ENCODE data around the gene MAGI2. TPM values are rescaled to one million over a fixed set of nuclear protein-coding genes. Genes with fewer than 3 reads are reported as not detected.

The MAGI2 gene
- total RNA-seq, 2 donors from 2014 or later, result 18.3 to 31.8 TPM

- Histone ChIP-seq H3K27me3 (replicated peaks; ENCODE audit: insufficient read depth) (no peaks in the 10 kb centered on the region), H3K9me3 (no peaks in the 10 kb centered on the region), H3K4me1 (ENCODE audit: control insufficient read depth in 1 of 2, low read depth in 2 of 2) (no peaks in the 10 kb centered on the region), H3K27ac (no peak overlapping the region), H3K36me3 (no peaks in the 10 kb centered on the region), H3K4me3 (no peak overlapping the region)
- ATAC-seq (ENCODE audit: insufficient number of reproducible peaks, low FRiP score, low read depth) (no peak), DNase-seq (ENCODE audit: low spot score) (no peak)
- no peak for TF ChIP-seq CTCF (IDR thresholded peaks at IDR 0.05)
These were observed 1238.3 kb downstream of the MAGI2 start for GRCh38 chr7:78215199-78215598.

- Histone ChIP-seq H3K27ac (no peak overlapping the region), H3K36me3 (no peaks in the 10 kb centered on the region), H3K27me3 (replicated peaks; ENCODE audit: insufficient read depth) (no peaks in the 10 kb centered on the region), H3K4me1 (ENCODE audit: control insufficient read depth in 1 of 2, low read depth in 2 of 2) (no peaks in the 10 kb centered on the region), H3K9me3 (no peaks in the 10 kb centered on the region), H3K4me3 (no peak overlapping the region)
- ATAC-seq (ENCODE audit: insufficient number of reproducible peaks, low FRiP score, low read depth) (no peak), DNase-seq (ENCODE audit: low spot score) (no peak)
- no peak for TF ChIP-seq CTCF (IDR thresholded peaks at IDR 0.05)
These were observed 1240.1 kb downstream of the MAGI2 start for GRCh38 chr7:78213402-78213801.

GRCh38 chr7:78212476-78213060, 1240.9 kb downstream of the MAGI2 start:
- H3K9me3 ChIP-seq, result no peaks in the 10 kb centered on the region
- H3K27me3 ChIP-seq (replicated peaks; ENCODE audit: insufficient read depth), result no peaks in the 10 kb centered on the region
- no peak overlapping the region for H3K27ac ChIP-seq
- no peaks in the 10 kb centered on the region for H3K36me3 ChIP-seq
- no peak overlapping the region for H3K4me3 ChIP-seq
- DNase-seq (ENCODE audit: low spot score) (no peak), ATAC-seq (ENCODE audit: insufficient number of reproducible peaks, low FRiP score, low read depth) (no peak)
- no peaks in the 10 kb centered on the region for H3K4me1 ChIP-seq (ENCODE audit: control insufficient read depth in 1 of 2, low read depth in 2 of 2)
- no peak for TF ChIP-seq CTCF (IDR thresholded peaks at IDR 0.05)

GRCh38 chr7:78207269-78207668, 1246.2 kb downstream of the MAGI2 start:
- no peaks in the 10 kb centered on the region for H3K27me3 ChIP-seq (replicated peaks; ENCODE audit: insufficient read depth)
- DNase-seq (ENCODE audit: low spot score) (no peak), ATAC-seq (ENCODE audit: insufficient number of reproducible peaks, low FRiP score, low read depth) (no peak)
- H3K27ac ChIP-seq, result no peak overlapping the region
- no peak overlapping the region for H3K4me3 ChIP-seq
- no peaks in the 10 kb centered on the region for H3K36me3 ChIP-seq
- H3K9me3 ChIP-seq, result no peaks in the 10 kb centered on the region
- TF ChIP-seq CTCF (IDR thresholded peaks at IDR 0.05), result no peak
- H3K4me1 ChIP-seq (ENCODE audit: control insufficient read depth in 1 of 2, low read depth in 2 of 2), result no peaks in the 10 kb centered on the region

GRCh38 chr7:78206769-78207168, 1246.7 kb downstream of the MAGI2 start:
- TF ChIP-seq CTCF (IDR thresholded peaks at IDR 0.05), result no peak
- no peaks in the 10 kb centered on the region for H3K9me3 ChIP-seq
- DNase-seq (ENCODE audit: low spot score), result no peak

More at GRCh38 chr7:78206769-78207168, 1246.7 kb downstream of the MAGI2 start:
- Histone ChIP-seq H3K36me3 (no peaks in the 10 kb centered on the region), H3K4me3 (no peak overlapping the region), H3K4me1 (ENCODE audit: control insufficient read depth in 1 of 2, low read depth in 2 of 2) (no peaks in the 10 kb centered on the region), H3K27me3 (replicated peaks; ENCODE audit: insufficient read depth) (no peaks in the 10 kb centered on the region), H3K27ac (no peak overlapping the region)
- ATAC-seq (ENCODE audit: insufficient number of reproducible peaks, low FRiP score, low read depth), result no peak
